Activated naive CD8-positive, alpha-beta T cell (primary cell): ENCODE measurements around the gene C16orf86.

Source experiments
- H3K27ac Mint-ChIP-seq: one replicate; pipeline ENCODE4 v1.8.0; 2021; ENCODE audit warnings: mixed read lengths
- H3K27me3 Mint-ChIP-seq: one replicate; pipeline ENCODE4 v1.8.0; 2021; ENCODE audit warnings: mixed read lengths
- H3K36me3 Mint-ChIP-seq: one replicate; pipeline ENCODE4 v1.8.0; 2021; ENCODE audit warnings: mixed read lengths
- H3K4me1 Mint-ChIP-seq: one replicate; pipeline ENCODE4 v1.8.0; 2021; ENCODE audit warnings: low read depth, mixed read lengths
- H3K4me3 Mint-ChIP-seq: one replicate; pipeline ENCODE4 v1.8.0; 2021; ENCODE audit warnings: mild to moderate bottlenecking, mixed read lengths
- H3K9me3 Mint-ChIP-seq: one replicate; pipeline ENCODE4 v1.8.0; 2021; ENCODE audit warnings: low read depth, mixed read lengths

The C16orf86 gene, protein sequence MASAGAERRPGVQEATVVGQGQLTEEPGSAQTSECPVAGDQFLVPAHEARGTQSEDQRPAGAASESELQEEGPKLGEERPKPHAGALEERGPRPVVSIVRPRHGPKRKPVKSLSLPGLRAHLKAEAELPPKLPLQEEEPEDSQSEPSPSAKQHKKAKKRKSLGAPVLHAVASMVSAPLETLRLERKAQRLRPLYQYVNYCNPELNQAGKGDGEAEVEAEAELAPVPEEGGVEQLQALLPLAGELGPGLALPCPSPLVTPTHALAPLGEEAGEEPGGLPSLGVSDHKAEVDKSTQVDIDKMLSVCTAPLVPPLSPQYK

DNA sequence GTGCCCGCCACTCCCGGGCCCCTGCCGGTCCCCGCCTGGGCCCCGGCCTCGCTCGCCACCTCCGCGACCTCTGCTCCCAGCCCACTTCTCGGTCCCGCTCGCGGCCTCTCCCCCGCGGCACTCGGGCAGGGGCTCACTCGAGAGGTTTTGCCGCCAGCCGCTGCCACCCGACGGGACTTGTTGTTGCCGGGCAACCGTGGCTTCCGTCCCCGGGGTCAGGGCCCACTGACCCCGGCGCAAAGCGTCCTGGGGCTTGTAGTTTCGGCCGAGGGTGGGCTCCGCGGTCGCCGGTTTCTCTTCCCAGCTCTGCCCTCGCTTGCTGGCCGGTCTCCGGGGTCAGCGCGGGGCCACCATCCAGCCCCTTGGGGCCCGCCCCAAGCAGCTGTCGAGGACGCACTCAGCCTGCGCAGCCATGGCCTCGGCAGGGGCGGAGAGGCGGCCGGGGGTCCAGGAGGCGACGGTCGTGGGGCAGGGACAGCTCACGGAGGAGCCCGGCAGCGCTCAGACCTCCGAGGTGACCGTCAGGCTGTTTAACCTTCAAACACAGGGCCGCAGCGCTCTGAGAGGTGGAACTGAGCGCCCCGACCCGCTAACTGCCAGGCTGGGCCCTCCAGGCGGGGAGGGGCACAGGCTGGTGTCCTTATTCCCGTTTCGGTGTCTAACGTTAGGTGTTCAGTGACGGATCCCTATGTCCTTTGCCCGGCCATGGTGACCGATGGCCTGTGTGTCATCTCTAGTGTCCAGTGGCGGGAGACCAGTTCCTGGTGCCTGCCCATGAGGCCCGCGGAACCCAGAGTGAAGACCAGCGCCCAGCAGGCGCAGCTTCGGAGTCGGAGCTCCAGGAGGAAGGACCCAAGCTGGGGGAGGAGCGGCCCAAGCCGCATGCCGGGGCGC is at the start of gene C16orf86, which contains the start of gene ENKD1:
TSS of gene C16orf86 (plus strand) at position 256 of the 894 bp plus-strand sequence. CDS start at position 413, 157 bp downstream.
TSS of gene ENKD1 (minus strand) at position 192 of the 894 bp plus-strand sequence. CDS start 308 bp downstream, outside the sequence.
- Mint-ChIP-seq H3K4me1 (peaks cover 16% of the 10 kb centered on the region), H3K36me3 (peaks cover 5% of the 10 kb centered on the region), H3K4me3 (peak within 1 kb of the TSS; percentile 81), H3K9me3 (no peaks in the 10 kb centered on the region), H3K27ac (peak within 1 kb of the TSS; percentile 68), H3K27me3 (no peaks in the 10 kb centered on the region)

DNA sequence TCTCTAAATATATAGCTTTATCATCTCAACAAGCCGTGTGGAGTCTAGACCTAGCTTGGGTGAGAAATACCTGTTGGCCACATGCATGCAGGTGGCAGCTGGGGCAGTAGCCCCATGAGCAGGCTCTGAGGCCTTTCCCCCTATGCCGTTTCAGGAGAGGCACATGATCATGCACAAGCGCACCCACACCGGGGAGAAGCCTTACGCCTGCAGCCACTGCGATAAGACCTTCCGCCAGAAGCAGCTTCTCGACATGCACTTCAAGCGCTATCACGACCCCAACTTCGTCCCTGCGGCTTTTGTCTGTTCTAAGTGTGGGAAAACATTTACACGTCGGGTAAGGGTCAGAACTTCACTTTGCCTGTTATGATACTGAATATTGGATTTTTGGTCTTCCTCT is 38.4 kb upstream of the C16orf86 start:
- H3K9me3 Mint-ChIP-seq, result no peaks in the 10 kb centered on the region
- peaks cover 8% of the 10 kb centered on the region for H3K36me3 Mint-ChIP-seq
- H3K4me1 Mint-ChIP-seq, result no peaks in the 10 kb centered on the region
- no peaks in the 10 kb centered on the region for H3K27me3 Mint-ChIP-seq
- H3K4me3 Mint-ChIP-seq, result no peak overlapping the region
- H3K27ac Mint-ChIP-seq, result no peak overlapping the region

DNA sequence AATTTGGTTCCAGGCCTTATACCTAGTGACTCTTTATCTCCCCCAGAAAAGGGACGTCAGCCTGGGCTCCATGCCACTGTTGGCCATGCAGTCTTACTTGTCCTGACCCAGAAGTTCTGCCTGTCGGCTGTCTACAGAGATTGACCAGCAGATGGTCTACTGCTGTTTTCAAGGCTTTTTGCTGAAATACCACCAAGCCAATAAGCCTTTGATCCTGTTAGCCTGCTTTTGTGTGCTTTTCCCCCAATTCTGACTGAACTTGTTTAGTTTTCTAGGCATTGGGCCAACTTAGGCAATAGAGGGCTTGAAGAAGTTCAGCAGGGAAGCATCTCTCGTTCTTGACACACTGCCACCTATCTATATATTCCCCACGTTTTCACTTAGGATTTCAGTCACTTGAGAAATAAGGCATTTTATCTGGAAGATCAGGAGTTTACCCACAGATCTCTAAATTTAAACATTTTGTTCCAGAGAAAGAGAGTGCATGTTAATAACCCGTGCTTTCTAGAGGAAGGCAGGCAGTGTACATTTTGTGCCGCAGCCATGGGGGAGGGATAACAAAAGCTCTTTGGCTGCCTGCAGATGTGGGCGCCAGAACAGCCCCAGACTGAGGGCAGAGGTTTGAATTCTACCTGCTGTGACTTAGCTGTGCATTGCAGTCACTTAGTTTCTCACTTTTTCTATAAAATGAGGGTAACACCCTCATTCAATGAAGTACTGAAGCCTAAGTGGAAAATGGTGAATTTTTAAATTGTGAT is 34.0 kb upstream of the C16orf86 start:
- no peaks in the 10 kb centered on the region for H3K4me1 Mint-ChIP-seq
- H3K4me3 Mint-ChIP-seq, result no peak overlapping the region
- no peaks in the 10 kb centered on the region for H3K27me3 Mint-ChIP-seq
- no peak overlapping the region for H3K27ac Mint-ChIP-seq
- no peaks in the 10 kb centered on the region for H3K9me3 Mint-ChIP-seq
- peaks cover 6% of the 10 kb centered on the region for H3K36me3 Mint-ChIP-seq

DNA sequence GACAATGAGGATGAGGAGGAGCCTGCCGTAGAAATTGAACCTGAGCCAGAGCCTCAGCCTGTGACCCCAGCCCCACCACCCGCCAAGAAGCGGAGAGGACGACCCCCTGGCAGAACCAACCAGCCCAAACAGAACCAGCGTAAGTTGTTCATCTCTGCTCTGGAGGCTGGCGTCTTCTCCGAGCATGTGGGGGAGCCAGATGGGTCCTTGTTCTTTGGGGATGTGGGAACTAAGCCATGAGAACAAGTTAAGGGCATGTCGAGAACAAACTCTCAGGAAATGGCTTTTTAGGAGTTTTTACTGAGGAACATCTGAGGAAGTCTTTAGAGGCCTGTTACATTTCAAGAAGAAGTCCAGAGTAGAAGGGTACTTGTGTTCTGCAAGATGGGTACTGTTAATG is 29.9 kb upstream of the C16orf86 start:
- Mint-ChIP-seq H3K36me3 (no peaks in the 10 kb centered on the region), H3K4me3 (no peak overlapping the region), H3K4me1 (no peaks in the 10 kb centered on the region), H3K27me3 (no peaks in the 10 kb centered on the region), H3K27ac (no peak overlapping the region), H3K9me3 (no peaks in the 10 kb centered on the region)

DNA sequence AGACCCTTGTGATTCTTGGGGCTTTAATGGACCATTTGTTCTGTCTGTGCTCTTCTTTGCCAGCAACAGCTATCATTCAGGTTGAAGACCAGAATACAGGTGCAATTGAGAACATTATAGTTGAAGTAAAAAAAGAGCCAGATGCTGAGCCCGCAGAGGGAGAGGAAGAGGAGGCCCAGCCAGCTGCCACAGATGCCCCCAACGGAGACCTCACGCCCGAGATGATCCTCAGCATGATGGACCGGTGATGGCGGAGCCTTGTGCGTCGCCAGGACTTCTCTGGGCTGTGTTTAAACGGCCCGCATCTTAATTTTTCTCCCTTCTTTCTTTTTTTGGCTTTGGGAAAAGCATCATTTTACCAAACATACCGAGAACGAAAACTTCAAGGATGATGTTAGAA is 29.0 kb upstream of the C16orf86 start:
- Mint-ChIP-seq H3K9me3 (no peaks in the 10 kb centered on the region), H3K4me3 (no peak overlapping the region), H3K27ac (no peak overlapping the region), H3K36me3 (no peaks in the 10 kb centered on the region), H3K27me3 (no peaks in the 10 kb centered on the region), H3K4me1 (no peaks in the 10 kb centered on the region)

DNA sequence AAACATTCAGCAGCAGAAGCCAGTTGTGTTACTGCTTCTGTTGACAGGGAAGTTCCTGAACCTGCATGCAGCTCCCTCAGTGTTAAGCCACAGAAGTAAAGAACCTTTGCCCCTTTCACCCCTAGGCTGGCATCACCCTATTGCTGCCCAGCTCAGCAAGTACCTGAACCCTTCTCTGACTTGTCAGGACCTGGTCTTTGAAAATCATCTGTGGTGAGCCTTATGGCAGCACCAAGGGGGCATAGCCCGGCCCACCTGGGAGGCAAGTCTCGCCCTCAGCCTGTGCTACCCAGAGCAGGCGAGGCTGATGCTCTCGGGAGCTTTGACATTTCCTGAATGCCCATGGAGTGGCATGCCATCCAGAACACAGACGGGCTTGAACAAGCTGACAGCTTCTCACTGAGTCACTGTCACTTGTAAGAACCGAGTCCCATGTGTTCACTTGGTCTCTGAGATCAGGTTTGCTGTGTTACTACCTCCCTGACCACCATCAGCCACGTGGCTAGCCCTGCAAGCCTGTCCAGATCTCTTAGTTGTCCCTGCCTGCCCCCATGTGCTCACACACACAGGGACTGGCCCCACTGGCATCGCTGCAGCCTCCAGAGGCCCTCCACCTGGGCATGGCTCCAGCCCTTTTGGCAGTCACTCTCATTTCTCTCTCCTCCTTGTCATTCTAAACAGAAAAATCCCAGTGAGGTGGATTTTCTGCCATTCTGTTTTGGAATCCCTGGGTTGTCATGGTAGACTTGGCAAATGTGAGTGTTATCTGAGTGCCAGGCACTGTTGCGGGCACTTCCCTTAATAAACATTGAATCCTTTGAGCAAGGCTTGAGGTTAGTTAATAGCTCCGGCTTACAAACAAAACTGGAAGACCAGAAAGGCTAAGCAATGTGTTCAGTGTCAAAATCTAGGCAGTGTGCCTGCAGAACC is 24.6 kb upstream of the C16orf86 start:
- H3K36me3 Mint-ChIP-seq, result no peaks in the 10 kb centered on the region
- H3K4me3 Mint-ChIP-seq, result no peak overlapping the region
- H3K27me3 Mint-ChIP-seq, result no peaks in the 10 kb centered on the region
- no peak overlapping the region for H3K27ac Mint-ChIP-seq
- peaks cover 6% of the 10 kb centered on the region for H3K4me1 Mint-ChIP-seq
- H3K9me3 Mint-ChIP-seq, result no peaks in the 10 kb centered on the region

DNA sequence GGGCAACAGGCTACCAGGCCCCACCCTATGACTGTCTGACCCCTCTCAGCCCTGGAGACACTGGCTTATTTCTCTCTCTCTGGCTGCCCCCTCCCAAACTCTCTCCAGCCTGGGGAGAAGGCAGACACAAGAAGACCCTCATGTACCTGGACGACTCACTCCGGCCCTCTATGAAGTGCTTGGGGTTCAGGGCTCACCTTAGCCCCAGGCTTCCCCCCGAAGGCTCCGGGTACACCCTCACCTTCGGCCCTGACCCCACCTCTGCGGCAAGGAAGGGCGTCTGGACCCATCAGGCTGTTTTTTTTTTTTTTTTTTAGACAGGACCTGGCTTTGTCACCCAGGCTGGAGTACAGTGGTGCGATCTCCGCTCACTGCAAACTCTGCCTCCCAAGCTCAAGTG is 22.6 kb upstream of the C16orf86 start:
- Mint-ChIP-seq H3K9me3 (no peaks in the 10 kb centered on the region), H3K27me3 (no peaks in the 10 kb centered on the region), H3K4me1 (peaks cover 6% of the 10 kb centered on the region), H3K27ac (no peak overlapping the region), H3K4me3 (peak overlapping the region; percentile 78), H3K36me3 (no peaks in the 10 kb centered on the region)

DNA sequence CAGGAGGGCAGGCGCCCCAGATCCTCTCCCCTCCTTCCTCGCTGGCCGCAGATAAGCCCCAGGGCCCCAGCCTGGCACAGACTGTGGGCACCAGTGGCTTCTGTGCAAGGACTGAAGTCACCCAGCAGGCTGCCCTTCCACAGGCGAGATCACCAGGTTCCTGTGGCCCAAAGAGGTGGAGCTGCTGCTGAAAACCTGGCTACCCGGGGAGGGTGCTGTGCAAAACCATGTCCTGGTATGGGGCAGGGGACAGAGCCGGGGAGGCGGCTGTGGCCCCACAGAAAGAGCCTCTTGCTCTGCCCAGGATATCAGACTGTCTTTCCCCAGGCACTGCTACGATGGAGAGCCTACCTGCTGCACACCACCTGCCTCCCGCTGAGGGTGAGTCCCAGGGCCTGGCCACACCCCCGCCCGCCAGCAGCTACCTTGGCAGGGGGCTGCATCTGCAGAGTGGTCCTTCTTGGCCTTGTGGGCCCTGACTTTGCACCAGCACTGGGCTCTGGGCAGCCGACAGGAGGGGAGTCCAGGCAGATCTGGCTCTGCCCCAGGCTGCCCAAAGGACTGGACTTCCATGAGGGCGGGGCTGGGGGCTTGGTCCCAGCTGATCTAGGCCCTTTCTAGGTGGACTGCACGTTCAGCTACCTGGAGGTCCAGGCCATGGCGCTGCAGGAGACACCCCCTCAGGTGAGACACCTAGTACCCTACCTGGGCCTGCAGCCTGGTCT is 21.1 kb upstream of the C16orf86 start:
- Mint-ChIP-seq H3K36me3 (no peaks in the 10 kb centered on the region), H3K27ac (peak overlapping the region; percentile 80), H3K4me3 (peak overlapping the region; percentile 86), H3K27me3 (no peaks in the 10 kb centered on the region), H3K4me1 (peaks cover 6% of the 10 kb centered on the region), H3K9me3 (no peaks in the 10 kb centered on the region)

DNA sequence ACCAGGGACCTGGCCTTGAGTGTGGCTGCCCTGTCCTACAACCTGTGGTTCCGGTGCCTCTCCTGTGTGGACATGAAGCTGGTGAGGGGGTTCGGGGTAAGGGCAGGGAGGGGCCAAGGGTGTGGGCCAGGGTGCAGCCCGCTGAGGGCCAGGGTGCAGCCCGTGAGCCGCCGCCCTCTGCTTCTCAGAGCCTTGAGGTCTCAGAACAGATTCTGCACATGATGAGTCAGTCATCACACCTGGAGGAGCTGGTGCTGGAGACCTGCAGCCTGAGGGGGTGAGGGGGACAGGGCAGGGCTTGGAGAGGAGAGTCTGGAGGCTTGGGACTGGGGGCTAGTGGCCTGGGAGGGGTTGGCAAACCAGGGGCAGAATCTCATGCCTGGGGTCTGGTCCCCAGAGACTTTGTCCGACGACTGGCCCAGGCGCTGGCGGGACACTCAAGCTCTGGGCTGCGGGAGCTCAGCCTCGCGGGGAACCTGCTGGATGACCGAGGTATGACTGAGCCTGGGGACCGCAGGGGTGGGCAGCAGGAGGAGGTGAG is 19.4 kb upstream of the C16orf86 start:
- H3K36me3 Mint-ChIP-seq, result peaks cover 2% of the 10 kb centered on the region
- no peaks in the 10 kb centered on the region for H3K9me3 Mint-ChIP-seq
- no peaks in the 10 kb centered on the region for H3K27me3 Mint-ChIP-seq
- H3K27ac Mint-ChIP-seq, result no peak overlapping the region
- H3K4me3 Mint-ChIP-seq, result peak overlapping the region; percentile 40
- peaks cover 8% of the 10 kb centered on the region for H3K4me1 Mint-ChIP-seq

DNA sequence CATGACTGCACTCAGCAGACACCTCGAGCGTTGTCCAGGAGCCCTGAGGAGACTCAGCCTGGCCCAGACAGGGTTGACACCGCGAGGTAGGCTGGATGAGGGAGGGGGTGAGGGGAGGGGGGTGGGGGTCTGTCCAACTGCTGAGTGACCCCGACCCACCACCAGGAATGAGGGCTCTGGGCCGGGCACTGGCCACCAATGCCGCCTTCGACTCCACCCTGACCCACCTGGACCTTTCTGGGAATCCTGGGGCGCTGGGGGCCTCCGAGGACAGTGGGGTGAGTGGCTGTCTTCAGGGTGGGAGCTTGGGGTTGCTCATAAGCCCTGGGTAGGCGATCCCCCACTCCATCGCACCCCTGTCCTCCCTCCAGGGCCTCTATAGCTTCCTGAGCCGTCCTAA is 18.9 kb upstream of the C16orf86 start:
- no peaks in the 10 kb centered on the region for H3K27me3 Mint-ChIP-seq
- H3K36me3 Mint-ChIP-seq, result peaks cover 2% of the 10 kb centered on the region
- H3K9me3 Mint-ChIP-seq, result no peaks in the 10 kb centered on the region
- H3K4me1 Mint-ChIP-seq, result peaks cover 8% of the 10 kb centered on the region
- no peak overlapping the region for H3K27ac Mint-ChIP-seq
- H3K4me3 Mint-ChIP-seq, result no peak overlapping the region

DNA sequence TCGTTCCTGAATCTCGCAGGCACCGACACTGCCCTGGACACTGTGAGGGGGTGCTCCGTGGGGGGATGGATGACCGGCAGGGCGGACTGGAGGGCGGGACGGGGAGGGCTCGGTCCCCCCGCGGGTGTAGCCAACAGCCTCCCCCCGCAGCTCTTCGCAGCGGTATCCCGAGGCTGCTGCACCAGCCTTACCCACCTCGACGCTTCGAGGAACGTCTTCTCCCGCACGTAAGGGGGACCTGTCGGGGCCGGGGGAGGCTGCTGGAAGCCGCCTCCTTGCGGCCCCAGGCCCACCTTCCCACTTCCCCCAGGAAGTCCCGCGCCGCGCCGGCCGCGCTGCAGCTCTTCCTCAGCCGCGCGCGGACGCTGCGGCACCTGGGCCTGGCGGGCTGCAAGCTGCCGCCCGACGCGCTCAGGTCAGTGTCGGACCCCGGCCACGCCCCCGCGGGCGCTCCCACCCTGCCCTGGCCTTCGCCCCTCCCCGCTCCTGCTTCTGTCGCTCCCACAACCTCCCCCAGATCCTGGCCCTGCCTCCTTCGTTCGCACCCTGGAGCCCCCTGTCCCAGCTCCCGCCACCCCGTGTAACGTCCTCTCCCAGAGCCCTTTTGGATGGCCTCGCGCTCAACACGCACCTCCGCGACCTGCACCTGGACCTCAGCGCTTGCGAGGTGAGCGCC is 18.4 kb upstream of the C16orf86 start:
- Mint-ChIP-seq H3K9me3 (no peaks in the 10 kb centered on the region), H3K4me1 (peaks cover 8% of the 10 kb centered on the region), H3K36me3 (peaks cover 2% of the 10 kb centered on the region), H3K27me3 (no peaks in the 10 kb centered on the region), H3K4me3 (no peak overlapping the region), H3K27ac (no peak overlapping the region)

DNA sequence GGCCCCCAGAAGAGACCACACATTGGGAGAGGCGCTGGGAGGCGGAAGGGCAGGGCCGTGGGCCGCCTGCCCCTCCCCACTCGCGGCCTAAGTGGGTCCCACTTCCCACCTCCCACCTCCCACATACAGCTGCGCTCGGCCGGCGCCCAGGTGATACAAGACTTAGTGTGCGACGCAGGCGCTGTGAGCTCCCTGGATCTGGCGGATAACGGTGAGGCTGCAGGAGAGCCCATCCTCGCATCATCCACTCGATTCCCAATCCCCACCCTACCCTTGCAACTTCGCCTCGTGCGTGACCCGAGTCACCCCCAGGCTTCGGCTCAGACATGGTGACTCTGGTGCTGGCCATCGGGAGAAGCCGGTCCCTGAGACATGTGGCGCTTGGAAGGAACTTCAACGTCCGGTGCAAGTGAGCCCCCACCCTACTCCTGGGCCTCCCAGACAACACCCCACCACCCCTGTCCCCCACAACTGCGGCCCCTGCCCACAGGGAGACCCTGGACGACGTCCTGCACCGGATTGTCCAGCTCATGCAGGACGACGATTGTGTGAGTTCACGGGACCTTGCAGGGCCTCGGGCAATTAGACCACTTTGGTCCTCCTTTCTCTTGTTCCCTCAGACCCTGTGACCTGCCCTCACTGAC is 17.7 kb upstream of the C16orf86 start:
- H3K36me3 Mint-ChIP-seq, result peaks cover 2% of the 10 kb centered on the region
- no peak overlapping the region for H3K4me3 Mint-ChIP-seq
- no peaks in the 10 kb centered on the region for H3K9me3 Mint-ChIP-seq
- no peaks in the 10 kb centered on the region for H3K27me3 Mint-ChIP-seq
- H3K4me1 Mint-ChIP-seq, result peaks cover 8% of the 10 kb centered on the region
- H3K27ac Mint-ChIP-seq, result no peak overlapping the region
